WTC11 (cell line): ENCODE measurements around the gene VTA1. TPM values are rescaled to one million over a fixed set of nuclear protein-coding genes. Genes with fewer than 3 reads are reported as not detected.

Experiments used
- ATAC-seq: fragments of 200-7000 bp; cut with Tn5 transposase; 2 replicates; pipeline ENCODE4 v1.10.0; 2021; ENCODE audit warnings: mild to moderate bottlenecking, moderate library complexity
- CTCF ChIA-PET: fragments of 300-600 bp; sonication (Branson Sonifier 250); formaldehyde crosslinking; loops from one replicate; lab custom pipeline; 2021; ENCODE audit warnings: antibody characterized with exemption; lab: Charles Lee
- POLR2A ChIA-PET: fragments of 350-600 bp; sonication (Branson Sonifier 250); formaldehyde crosslinking; loops from one replicate; lab custom pipeline; 2021; ENCODE audit warnings: antibody characterized with exemption; lab: Charles Lee
- DNase-seq: peaks from one replicate; pipeline ENCODE4 v3.0.0; 2021; ENCODE audit warnings: low spot score
- H3K27ac Mint-ChIP-seq: 2 replicates; pipeline ENCODE4 v1.8.0; 2021; ENCODE audit warnings: mixed read lengths
- H3K27me3 Mint-ChIP-seq: 2 replicates; pipeline ENCODE4 v1.8.0; 2021; ENCODE audit warnings: low read depth, mild to moderate bottlenecking, moderate library complexity, mixed read lengths
- H3K36me3 Mint-ChIP-seq: 2 replicates; pipeline ENCODE4 v1.8.0; 2021; ENCODE audit warnings: mixed read lengths
- H3K4me1 Mint-ChIP-seq: 2 replicates; pipeline ENCODE4 v1.8.0; 2022; ENCODE audit warnings: mixed read lengths
- H3K4me3 Mint-ChIP-seq: 2 replicates; pipeline ENCODE4 v1.8.0; 2021; ENCODE audit warnings: mild to moderate bottlenecking, moderate library complexity, mixed read lengths
- H3K9me3 Mint-ChIP-seq: 2 replicates; pipeline ENCODE4 v1.8.0; 2021; ENCODE audit warnings: mixed read lengths
- ATF1 ChIP-seq: sonication (generic); formaldehyde crosslinking; IDR thresholded peaks from 2 replicates; pipeline ENCODE4 v1.8.1; 2023; ENCODE audit warnings: mild to moderate bottlenecking, moderate library complexity, missing genetic modification reagents
- ELF4 ChIP-seq: sonication (generic); formaldehyde crosslinking; IDR thresholded peaks from 2 replicates; pipeline ENCODE4 v1.8.1; 2022; ENCODE audit warnings: low read depth, mild to moderate bottlenecking, moderate library complexity, missing genetic modification reagents
- ESRRA ChIP-seq: sonication (generic); formaldehyde crosslinking; IDR thresholded peaks from 2 replicates; pipeline ENCODE4 v1.8.1; 2022; ENCODE audit warnings: mild to moderate bottlenecking, missing genetic modification reagents, borderline replicate concordance
- FOXK1 ChIP-seq: sonication (generic); formaldehyde crosslinking; IDR thresholded peaks from 2 replicates; pipeline ENCODE4 v1.8.0; 2022; ENCODE audit warnings: mild to moderate bottlenecking, moderate library complexity, missing genetic modification reagents
- NFATC4 ChIP-seq: fragments of 250-450 bp; sonication (Bioruptor Pico); IDR thresholded peaks from 2 replicates; pipeline ENCODE4 v1.9.0; 2021; ENCODE audit warnings: mild to moderate bottlenecking
- NR2C2 ChIP-seq: sonication (generic); formaldehyde crosslinking; IDR thresholded peaks from 2 replicates; pipeline ENCODE4 v1.8.0; 2022; ENCODE audit warnings: mild to moderate bottlenecking, missing genetic modification reagents
- NR3C1 ChIP-seq: sonication (generic); formaldehyde crosslinking; conservative IDR thresholded peaks from 2 replicates; pipeline ENCODE4 v1.8.1; 2023; ENCODE audit warnings: low read depth, mild to moderate bottlenecking, missing genetic modification reagents
- RELA ChIP-seq: sonication (generic); formaldehyde crosslinking; IDR thresholded peaks from 2 replicates; pipeline ENCODE4 v1.8.1; 2022; ENCODE audit warnings: missing genetic modification reagents, mild to moderate bottlenecking, borderline replicate concordance
- RORB ChIP-seq: fragments of 250-450 bp; sonication (Bioruptor Pico); IDR thresholded peaks from 2 replicates; pipeline ENCODE4 v1.9.0; 2021; ENCODE audit warnings: mild to moderate bottlenecking
- SP1 ChIP-seq: sonication (generic); formaldehyde crosslinking; conservative IDR thresholded peaks from 2 replicates; pipeline ENCODE4 v1.8.1; 2022; ENCODE audit warnings: missing genetic modification reagents
- ZBTB21 ChIP-seq: sonication (generic); formaldehyde crosslinking; IDR thresholded peaks from 2 replicates; pipeline ENCODE4 v1.8.1; 2023; ENCODE audit warnings: mild to moderate bottlenecking, missing genetic modification reagents, borderline replicate concordance
- ZNF671 ChIP-seq: fragments of 250-450 bp; sonication (Bioruptor Pico); IDR thresholded peaks from 2 replicates; pipeline ENCODE4 v1.8.0; 2021; ENCODE audit warnings: mild to moderate bottlenecking
- total RNA-seq: library from RNA; stranded (reverse); gene quantifications from 3 replicates; pipeline ENCODE4 v1.2.3, GENCODE V29; 2021
- TF ChIP-seq, protein P1 (sequence below): fragments of 250-450 bp; sonication (Bioruptor Pico); IDR thresholded peaks from 2 replicates; pipeline ENCODE4 v1.9.0; 2021; ENCODE audit warnings: moderate library complexity, mild to moderate bottlenecking, inconsistent platforms, borderline replicate concordance
- TF ChIP-seq, protein P2 (sequence below): sonication (generic); formaldehyde crosslinking; IDR thresholded peaks from 2 replicates; pipeline ENCODE4 v1.8.1; 2022; ENCODE audit warnings: mild to moderate bottlenecking, missing genetic modification reagents, moderate library complexity, borderline replicate concordance
- TF ChIP-seq, protein P3 (sequence below): sonication (generic); formaldehyde crosslinking; IDR thresholded peaks from 2 replicates; pipeline ENCODE4 v1.8.0; 2023; ENCODE audit warnings: mild to moderate bottlenecking, missing genetic modification reagents
- TF ChIP-seq, protein P4 (sequence below): fragments of 250-450 bp; sonication (Bioruptor Pico); conservative IDR thresholded peaks from 2 replicates; pipeline ENCODE4 v1.9.0; 2021; ENCODE audit warnings: mild to moderate bottlenecking
- TF ChIP-seq, protein P5 (sequence below): sonication (generic); formaldehyde crosslinking; IDR thresholded peaks from 2 replicates; pipeline ENCODE4 v1.8.1; 2023; ENCODE audit warnings: mild to moderate bottlenecking, missing genetic modification reagents, moderate library complexity
- TF ChIP-seq, protein P6 (sequence below): sonication (generic); formaldehyde crosslinking; IDR thresholded peaks from 2 replicates; pipeline ENCODE4 v1.8.0; 2022; ENCODE audit warnings: mild to moderate bottlenecking, missing genetic modification reagents
- TF ChIP-seq, protein P7 (sequence below): sonication (generic); formaldehyde crosslinking; IDR thresholded peaks from 2 replicates; pipeline ENCODE4 v1.8.0; 2023; ENCODE audit warnings: missing genetic modification reagents, mild to moderate bottlenecking, borderline replicate concordance

The VTA1 gene
- total RNA-seq, 1 experiment from 2014 or later, result 55.4 TPM

DNA sequence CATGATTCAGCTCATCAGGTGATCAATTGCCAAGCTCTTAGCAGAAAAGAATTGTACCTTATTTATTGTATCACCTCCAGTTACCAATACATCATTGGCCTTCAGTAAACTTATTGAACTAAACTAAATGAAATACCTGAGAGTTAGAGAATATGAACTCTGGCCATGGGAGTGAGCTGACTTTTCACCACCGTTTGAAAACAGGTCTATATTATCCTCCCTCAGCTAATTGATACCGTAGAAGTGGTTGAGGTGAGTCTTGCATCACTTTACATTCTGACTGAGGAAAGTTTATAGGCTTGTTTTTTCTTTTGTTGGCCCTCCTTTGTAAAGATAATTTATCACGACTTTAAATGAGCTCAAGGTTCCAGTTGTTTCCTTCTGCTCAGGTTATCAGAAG, 102.2 kb downstream of the VTA1 start:
- Mint-ChIP-seq H3K36me3 (no peaks in the 10 kb centered on the region), H3K4me1 (no peaks in the 10 kb centered on the region), H3K4me3 (no peak overlapping the region), H3K27me3 (no peaks in the 10 kb centered on the region), H3K9me3 (peaks cover 8% of the 10 kb centered on the region; the same call in 1 of the 2 replicates), H3K27ac (no peak overlapping the region)
- DNase-seq, result no peak
- CTCF ChIA-PET, result interaction anchor here (0.6 to 1.2 kb wide), 2 partner anchors 17 to 41 kb away, joined by 3 to 5 read pairs; no protein-coding TSS in a partner anchor
- POLR2A ChIA-PET, result no interaction called here
- no peak for ATAC-seq
- TF ChIP-seq ATF1 (CRISPR knock-in tag) (no peak), ZBTB21 (CRISPR knock-in tag) (no peak), ELF4 (CRISPR knock-in tag) (no peak), RELA (no peak)
- TF ChIP-seq, protein P1, sequence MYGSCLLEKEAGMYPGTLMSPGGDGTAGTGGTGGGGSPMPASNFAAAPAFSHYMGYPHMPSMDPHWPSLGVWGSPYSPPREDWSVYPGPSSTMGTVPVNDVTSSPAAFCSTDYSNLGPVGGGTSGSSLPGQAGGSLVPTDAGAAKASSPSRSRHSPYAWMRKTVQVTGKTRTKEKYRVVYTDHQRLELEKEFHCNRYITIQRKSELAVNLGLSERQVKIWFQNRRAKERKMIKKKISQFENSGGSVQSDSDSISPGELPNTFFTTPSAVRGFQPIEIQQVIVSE (CRISPR knock-in tag), result no peak
- TF ChIP-seq, protein P2, sequence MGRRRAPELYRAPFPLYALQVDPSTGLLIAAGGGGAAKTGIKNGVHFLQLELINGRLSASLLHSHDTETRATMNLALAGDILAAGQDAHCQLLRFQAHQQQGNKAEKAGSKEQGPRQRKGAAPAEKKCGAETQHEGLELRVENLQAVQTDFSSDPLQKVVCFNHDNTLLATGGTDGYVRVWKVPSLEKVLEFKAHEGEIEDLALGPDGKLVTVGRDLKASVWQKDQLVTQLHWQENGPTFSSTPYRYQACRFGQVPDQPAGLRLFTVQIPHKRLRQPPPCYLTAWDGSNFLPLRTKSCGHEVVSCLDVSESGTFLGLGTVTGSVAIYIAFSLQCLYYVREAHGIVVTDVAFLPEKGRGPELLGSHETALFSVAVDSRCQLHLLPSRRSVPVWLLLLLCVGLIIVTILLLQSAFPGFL, result no peak

DNA sequence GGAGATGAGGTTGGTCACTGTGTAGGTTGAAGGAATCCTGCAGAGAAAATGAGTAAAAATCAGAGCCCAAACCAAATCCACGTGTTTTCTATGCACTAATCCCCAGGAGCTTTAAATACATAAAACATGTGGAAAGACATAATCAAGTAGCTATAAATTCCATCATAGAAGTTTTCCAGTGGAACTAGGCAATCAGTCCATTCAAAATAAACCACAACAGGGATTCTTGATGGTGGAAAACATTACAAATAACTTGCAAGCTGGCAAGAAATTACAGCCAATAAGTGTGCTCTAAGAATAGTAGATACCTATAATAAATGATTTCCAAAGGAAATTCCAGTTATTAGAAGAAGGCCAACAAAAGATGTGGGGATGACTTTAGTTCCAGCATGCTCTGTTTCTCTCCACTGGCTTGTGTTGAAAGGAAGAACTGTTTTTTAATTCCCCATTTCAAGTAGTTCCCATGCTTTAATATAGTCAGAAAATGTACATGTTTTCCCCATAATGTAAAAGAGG, 104.9 kb downstream of the VTA1 start:
- POLR2A ChIA-PET, result no interaction called here
- no peak overlapping the region for H3K27ac Mint-ChIP-seq
- H3K9me3 Mint-ChIP-seq, result peaks cover 8% of the 10 kb centered on the region; the same call in 1 of the 2 replicates
- CTCF ChIA-PET, result no interaction called here
- DNase-seq, result no peak
- H3K4me1 Mint-ChIP-seq, result no peaks in the 10 kb centered on the region
- ATAC-seq, result no peak
- H3K27me3 Mint-ChIP-seq, result no peaks in the 10 kb centered on the region
- no peaks in the 10 kb centered on the region for H3K36me3 Mint-ChIP-seq
- H3K4me3 Mint-ChIP-seq, result no peak overlapping the region
- TF ChIP-seq, protein P3, sequence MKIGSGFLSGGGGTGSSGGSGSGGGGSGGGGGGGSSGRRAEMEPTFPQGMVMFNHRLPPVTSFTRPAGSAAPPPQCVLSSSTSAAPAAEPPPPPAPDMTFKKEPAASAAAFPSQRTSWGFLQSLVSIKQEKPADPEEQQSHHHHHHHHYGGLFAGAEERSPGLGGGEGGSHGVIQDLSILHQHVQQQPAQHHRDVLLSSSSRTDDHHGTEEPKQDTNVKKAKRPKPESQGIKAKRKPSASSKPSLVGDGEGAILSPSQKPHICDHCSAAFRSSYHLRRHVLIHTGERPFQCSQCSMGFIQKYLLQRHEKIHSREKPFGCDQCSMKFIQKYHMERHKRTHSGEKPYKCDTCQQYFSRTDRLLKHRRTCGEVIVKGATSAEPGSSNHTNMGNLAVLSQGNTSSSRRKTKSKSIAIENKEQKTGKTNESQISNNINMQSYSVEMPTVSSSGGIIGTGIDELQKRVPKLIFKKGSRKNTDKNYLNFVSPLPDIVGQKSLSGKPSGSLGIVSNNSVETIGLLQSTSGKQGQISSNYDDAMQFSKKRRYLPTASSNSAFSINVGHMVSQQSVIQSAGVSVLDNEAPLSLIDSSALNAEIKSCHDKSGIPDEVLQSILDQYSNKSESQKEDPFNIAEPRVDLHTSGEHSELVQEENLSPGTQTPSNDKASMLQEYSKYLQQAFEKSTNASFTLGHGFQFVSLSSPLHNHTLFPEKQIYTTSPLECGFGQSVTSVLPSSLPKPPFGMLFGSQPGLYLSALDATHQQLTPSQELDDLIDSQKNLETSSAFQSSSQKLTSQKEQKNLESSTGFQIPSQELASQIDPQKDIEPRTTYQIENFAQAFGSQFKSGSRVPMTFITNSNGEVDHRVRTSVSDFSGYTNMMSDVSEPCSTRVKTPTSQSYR (CRISPR knock-in tag), result no peak
- TF ChIP-seq, protein P4, sequence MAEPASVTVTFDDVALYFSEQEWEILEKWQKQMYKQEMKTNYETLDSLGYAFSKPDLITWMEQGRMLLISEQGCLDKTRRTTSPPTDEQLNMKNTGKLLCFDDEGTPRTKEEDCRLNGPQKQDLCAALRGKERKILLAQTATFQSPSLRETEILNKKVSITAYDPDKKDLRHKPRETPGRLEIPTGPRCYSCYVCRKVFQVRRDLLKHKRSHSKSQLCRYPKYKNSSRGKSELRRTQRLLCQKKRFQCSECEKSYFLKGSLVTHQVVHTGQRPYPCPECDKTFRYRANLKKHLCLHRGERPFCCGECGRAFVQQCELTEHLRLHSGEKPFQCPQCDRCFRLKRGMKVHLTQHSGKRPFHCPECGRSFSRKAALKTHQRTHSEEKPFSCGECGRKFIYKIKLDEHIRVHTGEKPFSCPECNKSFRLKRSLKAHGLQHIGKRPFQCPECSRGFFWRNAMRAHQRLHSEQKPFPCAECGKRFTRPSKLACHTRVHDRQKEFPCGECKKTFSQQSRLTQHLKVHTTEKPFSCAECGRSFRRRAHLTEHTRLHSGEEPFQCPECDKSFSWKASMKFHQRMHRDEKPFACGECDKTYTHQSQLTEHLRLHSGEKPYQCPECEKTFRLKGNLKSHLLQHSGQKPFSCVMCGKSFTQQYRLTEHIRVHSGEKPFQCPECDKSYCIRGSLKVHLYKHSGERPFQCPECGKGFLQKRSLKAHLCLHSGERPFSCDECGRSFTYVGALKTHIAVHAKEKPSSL (CRISPR knock-in tag), result no peak
- TF ChIP-seq NR2C2 (CRISPR knock-in tag), result no peak
- TF ChIP-seq SP1, result no peak
- TF ChIP-seq, protein P5, sequence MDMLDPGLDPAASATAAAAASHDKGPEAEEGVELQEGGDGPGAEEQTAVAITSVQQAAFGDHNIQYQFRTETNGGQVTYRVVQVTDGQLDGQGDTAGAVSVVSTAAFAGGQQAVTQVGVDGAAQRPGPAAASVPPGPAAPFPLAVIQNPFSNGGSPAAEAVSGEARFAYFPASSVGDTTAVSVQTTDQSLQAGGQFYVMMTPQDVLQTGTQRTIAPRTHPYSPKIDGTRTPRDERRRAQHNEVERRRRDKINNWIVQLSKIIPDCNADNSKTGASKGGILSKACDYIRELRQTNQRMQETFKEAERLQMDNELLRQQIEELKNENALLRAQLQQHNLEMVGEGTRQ (CRISPR knock-in tag), result no peak
- no peak for TF ChIP-seq FOXK1 (CRISPR knock-in tag)
- TF ChIP-seq NR3C1 (CRISPR knock-in tag), result no peak
- TF ChIP-seq, protein P6, sequence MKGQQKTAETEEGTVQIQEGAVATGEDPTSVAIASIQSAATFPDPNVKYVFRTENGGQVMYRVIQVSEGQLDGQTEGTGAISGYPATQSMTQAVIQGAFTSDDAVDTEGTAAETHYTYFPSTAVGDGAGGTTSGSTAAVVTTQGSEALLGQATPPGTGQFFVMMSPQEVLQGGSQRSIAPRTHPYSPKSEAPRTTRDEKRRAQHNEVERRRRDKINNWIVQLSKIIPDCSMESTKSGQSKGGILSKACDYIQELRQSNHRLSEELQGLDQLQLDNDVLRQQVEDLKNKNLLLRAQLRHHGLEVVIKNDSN, result no peak
- TF ChIP-seq ZNF671 (CRISPR knock-in tag), result no peak
- no peak for TF ChIP-seq RORB (CRISPR knock-in tag)
- TF ChIP-seq NFATC4 (CRISPR knock-in tag), result no peak
- TF ChIP-seq, protein P7, sequence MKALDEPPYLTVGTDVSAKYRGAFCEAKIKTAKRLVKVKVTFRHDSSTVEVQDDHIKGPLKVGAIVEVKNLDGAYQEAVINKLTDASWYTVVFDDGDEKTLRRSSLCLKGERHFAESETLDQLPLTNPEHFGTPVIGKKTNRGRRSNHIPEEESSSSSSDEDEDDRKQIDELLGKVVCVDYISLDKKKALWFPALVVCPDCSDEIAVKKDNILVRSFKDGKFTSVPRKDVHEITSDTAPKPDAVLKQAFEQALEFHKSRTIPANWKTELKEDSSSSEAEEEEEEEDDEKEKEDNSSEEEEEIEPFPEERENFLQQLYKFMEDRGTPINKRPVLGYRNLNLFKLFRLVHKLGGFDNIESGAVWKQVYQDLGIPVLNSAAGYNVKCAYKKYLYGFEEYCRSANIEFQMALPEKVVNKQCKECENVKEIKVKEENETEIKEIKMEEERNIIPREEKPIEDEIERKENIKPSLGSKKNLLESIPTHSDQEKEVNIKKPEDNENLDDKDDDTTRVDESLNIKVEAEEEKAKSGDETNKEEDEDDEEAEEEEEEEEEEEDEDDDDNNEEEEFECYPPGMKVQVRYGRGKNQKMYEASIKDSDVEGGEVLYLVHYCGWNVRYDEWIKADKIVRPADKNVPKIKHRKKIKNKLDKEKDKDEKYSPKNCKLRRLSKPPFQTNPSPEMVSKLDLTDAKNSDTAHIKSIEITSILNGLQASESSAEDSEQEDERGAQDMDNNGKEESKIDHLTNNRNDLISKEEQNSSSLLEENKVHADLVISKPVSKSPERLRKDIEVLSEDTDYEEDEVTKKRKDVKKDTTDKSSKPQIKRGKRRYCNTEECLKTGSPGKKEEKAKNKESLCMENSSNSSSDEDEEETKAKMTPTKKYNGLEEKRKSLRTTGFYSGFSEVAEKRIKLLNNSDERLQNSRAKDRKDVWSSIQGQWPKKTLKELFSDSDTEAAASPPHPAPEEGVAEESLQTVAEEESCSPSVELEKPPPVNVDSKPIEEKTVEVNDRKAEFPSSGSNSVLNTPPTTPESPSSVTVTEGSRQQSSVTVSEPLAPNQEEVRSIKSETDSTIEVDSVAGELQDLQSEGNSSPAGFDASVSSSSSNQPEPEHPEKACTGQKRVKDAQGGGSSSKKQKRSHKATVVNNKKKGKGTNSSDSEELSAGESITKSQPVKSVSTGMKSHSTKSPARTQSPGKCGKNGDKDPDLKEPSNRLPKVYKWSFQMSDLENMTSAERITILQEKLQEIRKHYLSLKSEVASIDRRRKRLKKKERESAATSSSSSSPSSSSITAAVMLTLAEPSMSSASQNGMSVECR (CRISPR knock-in tag), result no peak
- no peak for TF ChIP-seq ESRRA
